ENCODE results near the gene AKAP9. TPM values are rescaled to one million over a fixed set of nuclear protein-coding genes. Genes with fewer than 3 reads are reported as not detected.

AKAP9 gene
- total RNA-seq, 2 donors from 2014 or later, result 57.0 to 61.9 TPM

GRCh38 chr7:92156990-92157389, 216.3 kb downstream of the AKAP9 start:
- no peak overlapping the region for H3K27ac Mint-ChIP-seq
- no peak for DNase-seq

DNA sequence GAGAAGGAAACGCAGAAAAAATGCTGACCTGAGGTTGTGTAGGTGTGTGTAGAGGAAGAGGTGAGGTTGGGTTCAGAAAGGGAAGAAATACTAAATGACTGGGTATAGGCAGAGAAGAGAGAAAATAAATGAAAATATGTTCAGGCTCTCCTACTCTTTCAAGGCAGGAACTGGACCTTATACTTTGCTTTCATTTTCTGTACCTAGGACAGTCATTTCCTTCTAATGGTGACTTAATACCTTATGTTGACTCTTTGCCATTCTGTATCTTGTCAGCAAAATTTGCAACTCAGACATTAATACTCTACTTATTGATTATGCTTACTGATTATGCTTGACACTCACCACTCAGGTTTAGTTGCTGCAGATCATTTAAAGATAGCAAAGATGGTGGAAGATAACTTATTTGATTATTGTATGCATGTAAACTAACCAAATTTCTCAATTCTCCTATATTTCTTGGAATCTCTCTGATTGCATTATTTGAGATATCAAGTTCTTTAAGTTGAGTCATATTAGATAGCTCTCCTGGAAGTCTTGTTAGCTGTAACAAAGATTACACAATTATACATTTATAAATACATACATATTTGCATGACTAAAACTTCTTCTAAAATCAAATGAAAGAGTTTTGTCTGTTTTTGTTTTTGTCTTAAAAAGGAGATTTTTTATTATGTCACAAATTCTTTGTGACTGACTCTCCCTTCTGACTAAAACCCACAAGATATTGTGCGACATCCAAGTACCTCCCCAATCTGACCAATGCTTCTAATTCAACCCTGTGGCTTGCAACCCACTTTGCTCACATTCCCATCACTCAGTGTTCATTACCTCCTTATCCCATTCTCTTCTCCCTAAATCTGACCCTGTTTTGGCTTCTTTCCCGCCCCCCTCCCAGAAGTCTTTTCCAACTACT, 218.3 kb downstream of the AKAP9 start:
- no peak overlapping the region for H3K27ac Mint-ChIP-seq
- H3K27me3 ChIP-seq (ENCODE audit: control insufficient read depth, insufficient read depth, low read length, poor library complexity, severe bottlenecking), result no peaks in the 10 kb centered on the region
- no peaks in the 10 kb centered on the region for H3K27me3 Mint-ChIP-seq (ENCODE audit: insufficient read depth)
- H3K9me3 Mint-ChIP-seq, result no peaks in the 10 kb centered on the region
- H3K4me1 Mint-ChIP-seq, result no peaks in the 10 kb centered on the region
- 87 to 100% methylated on average over 1 to 3 of the region's 3 CpGs for WGBS, 2 experiments (ENCODE audit: insufficient coverage in 1 of 2, insufficient read length in 1 of 2)
- H3K27ac ChIP-seq (ENCODE audit: low read depth, low read length), result no peak overlapping the region
- DNase-seq, result no peak
- H3K4me3 Mint-ChIP-seq, result no peak overlapping the region
- no peaks in the 10 kb centered on the region for H3K9me3 ChIP-seq (ENCODE audit: control insufficient read depth, low read length)
- no peaks in the 10 kb centered on the region for H3K36me3 Mint-ChIP-seq (ENCODE audit: low read depth)
- no peaks in the 10 kb centered on the region for H3K4me1 ChIP-seq (ENCODE audit: control insufficient read depth, insufficient read depth, low read length)
- no peak for TF ChIP-seq CTCF (conservative IDR thresholded peaks at IDR 0.05)
- H3K9ac ChIP-seq (ENCODE audit: extremely low read depth, low read length, poor library complexity, severe bottlenecking), result no peak overlapping the region
- H3K4me3 ChIP-seq (ENCODE audit: low read length), result no peak overlapping the region
- no peaks in the 10 kb centered on the region for H3K36me3 ChIP-seq (ENCODE audit: control insufficient read depth, insufficient read depth, low read length)

More at GRCh38 chr7:92156990-92157389, 216.3 kb downstream of the AKAP9 start:
- H3K9me3 ChIP-seq (ENCODE audit: control insufficient read depth, low read length), result no peaks in the 10 kb centered on the region
- no peaks in the 10 kb centered on the region for H3K9me3 Mint-ChIP-seq
- no peaks in the 10 kb centered on the region for H3K27me3 Mint-ChIP-seq (ENCODE audit: insufficient read depth)
- H3K4me1 Mint-ChIP-seq, result no peaks in the 10 kb centered on the region
- H3K4me3 Mint-ChIP-seq, result no peak overlapping the region
- H3K36me3 Mint-ChIP-seq (ENCODE audit: low read depth), result no peaks in the 10 kb centered on the region
- no peak overlapping the region for H3K27ac ChIP-seq (ENCODE audit: low read depth, low read length)
- H3K9ac ChIP-seq (ENCODE audit: extremely low read depth, low read length, poor library complexity, severe bottlenecking), result no peak overlapping the region
- H3K4me3 ChIP-seq (ENCODE audit: low read length), result no peak overlapping the region
- TF ChIP-seq CTCF (conservative IDR thresholded peaks at IDR 0.05), result no peak
- H3K27me3 ChIP-seq (ENCODE audit: control insufficient read depth, insufficient read depth, low read length, poor library complexity, severe bottlenecking), result no peaks in the 10 kb centered on the region
- H3K4me1 ChIP-seq (ENCODE audit: control insufficient read depth, insufficient read depth, low read length), result no peaks in the 10 kb centered on the region
- H3K36me3 ChIP-seq (ENCODE audit: control insufficient read depth, insufficient read depth, low read length), result no peaks in the 10 kb centered on the region

Other genes starting within 250 kb of the AKAP9 start
- gene MTERF1, start 60.2 kb upstream of the AKAP9 start, total RNA-seq, result 10 to 100 TPM; 15.5 to 17.5 TPM
- 10 to 100 TPM; 49.5 to 72.9 TPM for gene CYP51A1, start 193.6 kb downstream of the AKAP9 start, total RNA-seq
- not detected for gene LRRD1, start 238.3 kb downstream of the AKAP9 start, total RNA-seq